ENCODE data around the gene PHLPP1. TPM values are rescaled to one million over a fixed set of nuclear protein-coding genes. Genes with fewer than 3 reads are reported as not detected.

Gene PHLPP1
- total RNA-seq, 2 experiments from 2014 or later: 9.0 to 12.4 TPM

DNA sequence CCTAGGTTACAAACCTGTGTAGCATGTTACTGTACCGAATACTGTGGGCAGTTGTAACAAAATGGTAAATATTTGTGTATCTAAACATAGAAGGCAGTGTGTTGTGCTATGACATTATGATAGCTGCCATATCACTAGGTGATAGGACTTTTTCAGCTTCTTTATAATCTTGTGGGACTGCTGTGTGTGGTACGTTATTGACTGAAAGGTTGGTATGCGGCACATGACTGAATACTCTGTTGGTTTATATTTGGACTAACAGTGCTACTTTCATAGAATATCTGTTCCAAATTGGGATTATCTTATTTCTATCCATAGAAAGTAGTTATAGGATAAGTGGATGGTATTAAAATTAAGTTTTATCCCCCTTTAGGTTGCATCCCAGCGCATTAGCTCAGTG lies 144.7 kb downstream of the PHLPP1 start:
- H3K79me2 ChIP-seq (ENCODE audit: insufficient read depth, low read depth, low read length): no peaks in the 10 kb centered on the region
- no peak overlapping the region for H3K4me3 ChIP-seq (ENCODE audit: low read depth, low read length, poor library complexity, severe bottlenecking)
- no peaks in the 10 kb centered on the region for H3K36me3 ChIP-seq (ENCODE audit: insufficient read depth, low read length)
- no peak overlapping the region for H3K4me2 ChIP-seq (ENCODE audit: low read length)
- H3K9me2 ChIP-seq (ENCODE audit: insufficient read depth, low read length): no peaks in the 10 kb centered on the region
- H2AFZ ChIP-seq (ENCODE audit: low read length): no peak overlapping the region
- CTCF ChIA-PET (ENCODE audit: unreplicated experiment): no interaction called here
- intact Hi-C loops (cut with micrococcal nuclease; ENCODE audit: unreplicated experiment): no loop called here
- no peaks in the 10 kb centered on the region for H3K4me1 ChIP-seq (ENCODE audit: insufficient read depth, low read length, poor library complexity, severe bottlenecking)
- no TSS peak for BruUV-seq (replicated peaks)
- H4K20me1 ChIP-seq (ENCODE audit: insufficient read depth, low read length): no peaks in the 10 kb centered on the region
- H3K27ac ChIP-seq (ENCODE audit: low read depth, low read length, poor library complexity, severe bottlenecking): no peak overlapping the region
- no peaks in the 10 kb centered on the region for H3K9me3 ChIP-seq (ENCODE audit: low read length)
- no peak for DNase-seq (ENCODE audit: low spot score)
- TF ChIP-seq EZH2phosphoT487 (IDR thresholded peaks at IDR 0.05; ENCODE audit: borderline replicate concordance, low read depth, low read length): no peak
- TF ChIP-seq, protein P1, sequence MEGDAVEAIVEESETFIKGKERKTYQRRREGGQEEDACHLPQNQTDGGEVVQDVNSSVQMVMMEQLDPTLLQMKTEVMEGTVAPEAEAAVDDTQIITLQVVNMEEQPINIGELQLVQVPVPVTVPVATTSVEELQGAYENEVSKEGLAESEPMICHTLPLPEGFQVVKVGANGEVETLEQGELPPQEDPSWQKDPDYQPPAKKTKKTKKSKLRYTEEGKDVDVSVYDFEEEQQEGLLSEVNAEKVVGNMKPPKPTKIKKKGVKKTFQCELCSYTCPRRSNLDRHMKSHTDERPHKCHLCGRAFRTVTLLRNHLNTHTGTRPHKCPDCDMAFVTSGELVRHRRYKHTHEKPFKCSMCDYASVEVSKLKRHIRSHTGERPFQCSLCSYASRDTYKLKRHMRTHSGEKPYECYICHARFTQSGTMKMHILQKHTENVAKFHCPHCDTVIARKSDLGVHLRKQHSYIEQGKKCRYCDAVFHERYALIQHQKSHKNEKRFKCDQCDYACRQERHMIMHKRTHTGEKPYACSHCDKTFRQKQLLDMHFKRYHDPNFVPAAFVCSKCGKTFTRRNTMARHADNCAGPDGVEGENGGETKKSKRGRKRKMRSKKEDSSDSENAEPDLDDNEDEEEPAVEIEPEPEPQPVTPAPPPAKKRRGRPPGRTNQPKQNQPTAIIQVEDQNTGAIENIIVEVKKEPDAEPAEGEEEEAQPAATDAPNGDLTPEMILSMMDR (conservative IDR thresholded peaks at IDR 0.05; ENCODE audit: low read length): no peak
- POLR2A ChIA-PET: interaction anchor here (0.6 kb wide), 1 partner anchor 61 kb away, joined by 3 read pairs; no protein-coding TSS in a partner anchor

DNA sequence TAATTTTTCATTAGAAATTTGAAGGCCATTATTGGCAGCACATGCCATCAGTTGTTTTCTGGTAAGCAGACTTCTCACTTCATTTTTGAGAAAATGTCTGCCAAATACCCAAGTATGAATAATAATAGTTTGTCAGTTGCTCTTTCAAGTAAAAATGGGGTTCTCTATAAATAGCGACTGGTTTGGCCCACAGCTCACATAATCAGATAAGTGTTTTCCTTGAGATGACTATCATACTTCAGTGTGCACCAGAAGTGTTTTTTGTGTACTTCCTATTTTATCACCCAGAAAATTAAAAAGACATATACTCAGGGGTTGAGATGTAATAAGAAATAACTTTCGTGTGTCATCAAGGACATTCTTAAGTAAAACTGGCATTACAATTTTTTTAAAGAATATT lies 147.1 kb downstream of the PHLPP1 start:
- CTCF ChIA-PET (ENCODE audit: unreplicated experiment): no interaction called here

DNA sequence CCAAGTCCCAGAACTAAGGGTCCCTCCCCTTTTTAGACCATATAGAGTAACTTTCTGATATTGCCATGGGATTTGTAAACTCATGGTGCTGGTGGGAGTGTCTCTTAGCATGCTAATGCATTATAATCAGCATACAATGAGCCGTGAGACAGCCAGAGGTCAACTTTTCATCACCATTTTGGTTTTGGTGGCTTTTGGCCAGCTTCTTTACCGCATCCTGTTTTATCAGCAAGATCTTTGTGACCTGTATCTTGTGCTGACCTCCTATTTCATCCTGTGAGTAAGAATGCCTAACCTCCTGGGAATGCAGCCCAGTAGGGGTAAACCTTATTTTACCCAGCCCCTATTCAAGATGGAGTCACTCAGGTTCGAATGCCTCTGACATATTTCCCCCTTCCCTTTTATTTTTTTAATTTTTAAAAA lies 148.2 kb downstream of the PHLPP1 start:
- Histone ChIP-seq H3K27ac (ENCODE audit: low read depth, low read length, poor library complexity, severe bottlenecking) (no peak overlapping the region), H3K9me2 (ENCODE audit: insufficient read depth, low read length) (no peaks in the 10 kb centered on the region), H3K36me3 (ENCODE audit: insufficient read depth, low read length) (no peaks in the 10 kb centered on the region), H2AFZ (ENCODE audit: low read length) (no peak overlapping the region), H4K20me1 (ENCODE audit: insufficient read depth, low read length) (no peaks in the 10 kb centered on the region), H3K4me3 (ENCODE audit: low read depth, low read length, poor library complexity, severe bottlenecking) (no peak overlapping the region), H3K79me2 (ENCODE audit: insufficient read depth, low read depth, low read length) (no peaks in the 10 kb centered on the region), H3K4me2 (ENCODE audit: low read length) (no peak overlapping the region), H3K4me1 (ENCODE audit: insufficient read depth, low read length, poor library complexity, severe bottlenecking) (no peaks in the 10 kb centered on the region), H3K9me3 (ENCODE audit: low read length) (no peaks in the 10 kb centered on the region)
- TF ChIP-seq, protein P1 (conservative IDR thresholded peaks at IDR 0.05; ENCODE audit: low read length): no peak
- TF ChIP-seq EZH2phosphoT487 (IDR thresholded peaks at IDR 0.05; ENCODE audit: borderline replicate concordance, low read depth, low read length): no peak
- POLR2A ChIA-PET: interaction anchor here (0.5 kb wide), 1 partner anchor 40 kb away, joined by 4 read pairs; no protein-coding TSS in a partner anchor
- intact Hi-C loops (cut with micrococcal nuclease; ENCODE audit: unreplicated experiment): no loop called here
- no peak for DNase-seq (ENCODE audit: low spot score)
- BruUV-seq (replicated peaks): no TSS peak
- CTCF ChIA-PET (ENCODE audit: unreplicated experiment): no interaction called here

More for the DNA sequence above, 147.1 kb downstream of the PHLPP1 start:
- POLR2A ChIA-PET: interaction anchor here (0.6 kb wide), 1 partner anchor 700 kb away, joined by 3 read pairs; no protein-coding TSS in a partner anchor
- H3K79me2 ChIP-seq (ENCODE audit: insufficient read depth, low read depth, low read length): no peaks in the 10 kb centered on the region
- intact Hi-C loops (cut with micrococcal nuclease; ENCODE audit: unreplicated experiment): no loop called here
- BruUV-seq (replicated peaks): no TSS peak
- DNase-seq (ENCODE audit: low spot score): no peak
- no peak overlapping the region for H2AFZ ChIP-seq (ENCODE audit: low read length)
- H3K9me3 ChIP-seq (ENCODE audit: low read length): no peaks in the 10 kb centered on the region
- no peak for TF ChIP-seq EZH2phosphoT487 (IDR thresholded peaks at IDR 0.05; ENCODE audit: borderline replicate concordance, low read depth, low read length)
- TF ChIP-seq, protein P1 (conservative IDR thresholded peaks at IDR 0.05; ENCODE audit: low read length): no peak
- H3K9me2 ChIP-seq (ENCODE audit: insufficient read depth, low read length): no peaks in the 10 kb centered on the region
- no peak overlapping the region for H3K27ac ChIP-seq (ENCODE audit: low read depth, low read length, poor library complexity, severe bottlenecking)
- no peaks in the 10 kb centered on the region for H3K4me1 ChIP-seq (ENCODE audit: insufficient read depth, low read length, poor library complexity, severe bottlenecking)
- no peaks in the 10 kb centered on the region for H3K36me3 ChIP-seq (ENCODE audit: insufficient read depth, low read length)
- no peak overlapping the region for H3K4me2 ChIP-seq (ENCODE audit: low read length)
- no peaks in the 10 kb centered on the region for H4K20me1 ChIP-seq (ENCODE audit: insufficient read depth, low read length)
- no peak overlapping the region for H3K4me3 ChIP-seq (ENCODE audit: low read depth, low read length, poor library complexity, severe bottlenecking)

Data from OCI-LY7 (cell line).